Duodenal mucosa (tissue), 2 donors: ENCODE measurements around the gene ACE2.

Experiments used
- H3K27ac ChIP-seq: one replicate; pipeline ENCODE4 v1.7.0; 2013; ENCODE audit warnings: low read depth, low read length
- H3K27me3 ChIP-seq, 2 donors: one replicate each; pipeline ENCODE4 v1.7.0; 2013; ENCODE audit warnings: low read length in 2 of 2, control low read depth in 1 of 2; ENCODE audit not compliant: insufficient read depth in 2 of 2, control insufficient read depth in 1 of 2
- H3K36me3 ChIP-seq, 2 donors: one replicate each; pipeline ENCODE4 v1.7.0; 2013; ENCODE audit warnings: low read length in 2 of 2, control low read depth in 1 of 2; ENCODE audit not compliant: insufficient read depth in 2 of 2, control insufficient read depth in 1 of 2
- H3K4me1 ChIP-seq, 2 donors: one replicate each; pipeline ENCODE4 v1.7.0; 2013; ENCODE audit warnings: low read length in 2 of 2, control low read depth in 1 of 2; ENCODE audit not compliant: insufficient read depth in 2 of 2, control insufficient read depth in 1 of 2
- H3K4me3 ChIP-seq, 2 donors: one replicate each; pipeline ENCODE4 v1.7.0; 2013; ENCODE audit warnings: low read length in 2 of 2, low read depth in 1 of 2
- H3K9ac ChIP-seq, 2 donors: one replicate each; pipeline ENCODE4 v1.7.0; 2013; ENCODE audit warnings: low read length in 2 of 2, low read depth in 1 of 2
- H3K9me3 ChIP-seq, 2 donors: one replicate each; pipeline ENCODE4 v1.7.0; 2013; ENCODE audit warnings: low read length in 2 of 2, control low read depth in 1 of 2; ENCODE audit not compliant: control insufficient read depth in 1 of 2

ACE2 gene

GRCh38 chrX:15579778-15580747, 20.7 kb downstream of the ACE2 start:
- peak overlapping the region in 1 of 2 donors; percentile 37 for H3K9ac ChIP-seq
- H3K27ac ChIP-seq, result peak overlapping the region; percentile 63
- peaks cover 0 to 4% of the 10 kb centered on the region in 2 donors for H3K36me3 ChIP-seq
- peak overlapping the region in 1 of 2 donors; percentile 29 for H3K4me3 ChIP-seq
- H3K27me3 ChIP-seq, result no peaks in the 10 kb centered on the region
- H3K4me1 ChIP-seq, result peaks cover 0 to 6% of the 10 kb centered on the region in 2 donors
- H3K9me3 ChIP-seq, result no peaks in the 10 kb centered on the region

- Histone ChIP-seq H3K4me1 (peaks cover 0 to 6% of the 10 kb centered on the region in 2 donors), H3K9me3 (no peaks in the 10 kb centered on the region), H3K9ac (no peak overlapping the region), H3K27me3 (no peaks in the 10 kb centered on the region), H3K36me3 (peaks cover 0 to 4% of the 10 kb centered on the region in 2 donors), H3K27ac (no peak overlapping the region), H3K4me3 (no peak overlapping the region)
These were observed 24.7 kb downstream of the ACE2 start for GRCh38 chrX:15576019-15576418.

- Histone ChIP-seq H3K27ac (no peak overlapping the region), H3K27me3 (no peaks in the 10 kb centered on the region), H3K9me3 (no peaks in the 10 kb centered on the region), H3K9ac (no peak overlapping the region), H3K4me3 (no peak overlapping the region), H3K4me1 (no peaks in the 10 kb centered on the region), H3K36me3 (peaks cover 0 to 4% of the 10 kb centered on the region in 2 donors)
These were observed 26.7 kb downstream of the ACE2 start for GRCh38 chrX:15574017-15574416.

- Histone ChIP-seq H3K9me3 (no peaks in the 10 kb centered on the region), H3K27ac (no peak overlapping the region), H3K4me1 (peaks cover 0 to 6% of the 10 kb centered on the region in 2 donors), H3K4me3 (no peak overlapping the region), H3K36me3 (no peaks in the 10 kb centered on the region), H3K9ac (no peak overlapping the region), H3K27me3 (no peaks in the 10 kb centered on the region)
These were observed 30.6 kb downstream of the ACE2 start for GRCh38 chrX:15570145-15570544.

- H3K9ac ChIP-seq, result no peak overlapping the region
- H3K4me3 ChIP-seq, result no peak overlapping the region
- no peaks in the 10 kb centered on the region for H3K27me3 ChIP-seq
- no peaks in the 10 kb centered on the region for H3K9me3 ChIP-seq
- no peak overlapping the region for H3K27ac ChIP-seq
- peaks cover 0 to 10% of the 10 kb centered on the region in 2 donors for H3K4me1 ChIP-seq
- no peaks in the 10 kb centered on the region for H3K36me3 ChIP-seq
These were observed 32.7 kb downstream of the ACE2 start for GRCh38 chrX:15567886-15568616.

GRCh38 chrX:15567267-15567666, 33.5 kb downstream of the ACE2 start:
- H3K27ac ChIP-seq, result no peak overlapping the region
- H3K27me3 ChIP-seq, result no peaks in the 10 kb centered on the region
- no peaks in the 10 kb centered on the region for H3K9me3 ChIP-seq
- no peak overlapping the region for H3K4me3 ChIP-seq
- H3K9ac ChIP-seq, result no peak overlapping the region
- H3K4me1 ChIP-seq, result peaks cover 0 to 10% of the 10 kb centered on the region in 2 donors
- no peaks in the 10 kb centered on the region for H3K36me3 ChIP-seq

- no peaks in the 10 kb centered on the region for H3K36me3 ChIP-seq
- no peak overlapping the region for H3K4me3 ChIP-seq
- no peaks in the 10 kb centered on the region for H3K27me3 ChIP-seq
- H3K27ac ChIP-seq, result no peak overlapping the region
- H3K9me3 ChIP-seq, result no peaks in the 10 kb centered on the region
- peaks cover 0 to 10% of the 10 kb centered on the region in 2 donors for H3K4me1 ChIP-seq
- no peak overlapping the region for H3K9ac ChIP-seq
These were observed 34.5 kb downstream of the ACE2 start for GRCh38 chrX:15566244-15566643.

GRCh38 chrX:15564981-15565579, 35.7 kb downstream of the ACE2 start:
- peaks cover 0 to 10% of the 10 kb centered on the region in 2 donors for H3K4me1 ChIP-seq
- H3K9me3 ChIP-seq, result no peaks in the 10 kb centered on the region
- no peak overlapping the region for H3K27ac ChIP-seq
- no peak overlapping the region for H3K9ac ChIP-seq
- no peaks in the 10 kb centered on the region for H3K36me3 ChIP-seq
- no peak overlapping the region for H3K4me3 ChIP-seq
- no peaks in the 10 kb centered on the region for H3K27me3 ChIP-seq

- Histone ChIP-seq H3K4me1 (peaks cover 0 to 10% of the 10 kb centered on the region in 2 donors), H3K27me3 (no peaks in the 10 kb centered on the region), H3K9ac (no peak overlapping the region), H3K4me3 (no peak overlapping the region), H3K36me3 (no peaks in the 10 kb centered on the region), H3K9me3 (no peaks in the 10 kb centered on the region), H3K27ac (no peak overlapping the region)
These were observed 37.7 kb downstream of the ACE2 start for GRCh38 chrX:15563056-15563455.

GRCh38 chrX:15560924-15561323, 39.8 kb downstream of the ACE2 start:
- H3K36me3 ChIP-seq, result no peaks in the 10 kb centered on the region
- H3K9ac ChIP-seq, result no peak overlapping the region
- peaks cover 0 to 10% of the 10 kb centered on the region in 2 donors for H3K4me1 ChIP-seq
- no peak overlapping the region for H3K27ac ChIP-seq
- no peaks in the 10 kb centered on the region for H3K27me3 ChIP-seq
- no peaks in the 10 kb centered on the region for H3K9me3 ChIP-seq
- H3K4me3 ChIP-seq, result no peak overlapping the region
